T-cell (primary cell): ENCODE measurements around the gene ARID2. TPM values are rescaled to one million over a fixed set of nuclear protein-coding genes. Genes with fewer than 3 reads are reported as not detected.

Experiments used
- ATAC-seq, 4 experiments: fragments of 200-7000 bp in 3 of 4; fragments of 150-1000 bp in 1 of 4; cut with Tn5 transposase; replicated peaks in 1 of 4; 1 replicate in 3 of 4; 2 replicates in 1 of 4; pipeline ENCODE4 v1.10.0; 2021; ENCODE audit warnings: moderate library complexity in 3 of 4, mild to moderate bottlenecking in 2 of 4, moderate number of reproducible peaks in 1 of 4
- CTCF ChIA-PET, 2 donors: fragments of 300-600 bp; sonication (Branson Sonifier 250); formaldehyde crosslinking; loops; one replicate each; lab custom pipeline; 2022; ENCODE audit warnings: antibody characterized with exemption in 2 of 2; lab: Charles Lee
- POLR2A ChIA-PET, 2 donors: fragments of 300-600 bp; sonication (Branson Sonifier 250); formaldehyde crosslinking; loops; one replicate each; lab custom pipeline; 2022; ENCODE audit warnings: antibody characterized with exemption in 2 of 2; lab: Charles Lee
- DNase-seq, 35 experiments: peaks; one replicate each; pipeline versions ENCODE4 v3.0.0 to v3.0.0-alpha.2; 2013 to 2023
- H3K27ac ChIP-seq: one replicate; pipeline ENCODE4 v1.5.1; 2013; ENCODE audit warnings: low read length
- H3K27me3 ChIP-seq, 2 experiments: replicated peaks in 1 of 2; 1 replicate in 1 of 2; 2 replicates in 1 of 2; pipeline versions ENCODE4 v1.6.1 to v1.7.0; 2013; ENCODE audit warnings: low read length in 1 of 2, mixed read lengths in 1 of 2; ENCODE audit not compliant: control insufficient read depth in 2 of 2, insufficient read depth in 2 of 2; ENCODE audit errors: extremely low read depth in 1 of 2
- H3K36me3 ChIP-seq, 2 donors: 1 replicate in 1 of 2; 2 replicates in 1 of 2; pipeline versions ENCODE4 v1.6.1 to v1.7.0; 2013; ENCODE audit warnings: low read length in 1 of 2; ENCODE audit not compliant: control insufficient read depth in 2 of 2, insufficient read depth in 1 of 2; ENCODE audit errors: extremely low read depth in 1 of 2
- H3K4me1 ChIP-seq, 2 experiments: 1 replicate in 1 of 2; 2 replicates in 1 of 2; pipeline versions ENCODE4 v1.6.1 to v1.7.0; 2013; ENCODE audit warnings: low read length in 2 of 2, mixed read lengths in 1 of 2; ENCODE audit not compliant: insufficient read depth in 2 of 2, control insufficient read depth in 1 of 2; ENCODE audit errors: extremely low read depth in 1 of 2
- H3K4me3 ChIP-seq, 2 donors: 1 replicate in 1 of 2; 2 replicates in 1 of 2; pipeline versions ENCODE4 v1.5.1 to v1.7.0; 2013; ENCODE audit warnings: mild to moderate bottlenecking in 2 of 2, low read length in 1 of 2, moderate library complexity in 1 of 2; ENCODE audit not compliant: control insufficient read depth in 1 of 2; ENCODE audit errors: extremely low read depth in 1 of 2
- H3K9me3 ChIP-seq: 2 replicates; pipeline ENCODE4 v1.7.0; 2013
- H3K27ac Mint-ChIP-seq, 2 donors: one replicate each; pipeline ENCODE4 v1.8.0; 2020 to 2021; ENCODE audit warnings: mild to moderate bottlenecking in 2 of 2, mixed read lengths in 2 of 2
- H3K27me3 Mint-ChIP-seq, 2 donors: one replicate each; pipeline ENCODE4 v1.8.0; 2021 to 2022; ENCODE audit warnings: mixed read lengths in 2 of 2
- H3K36me3 Mint-ChIP-seq: one replicate; pipeline ENCODE4 v1.8.0; 2021; ENCODE audit warnings: mixed read lengths
- H3K4me1 Mint-ChIP-seq, 3 donors: one replicate each; pipeline ENCODE4 v1.8.0; 2020 to 2022; ENCODE audit warnings: mixed read lengths in 3 of 3, mild to moderate bottlenecking in 1 of 3
- H3K4me3 Mint-ChIP-seq, 3 donors: one replicate each; pipeline ENCODE4 v1.8.0; 2020 to 2022; ENCODE audit warnings: mild to moderate bottlenecking in 3 of 3, mixed read lengths in 3 of 3, moderate library complexity in 3 of 3
- H3K9me3 Mint-ChIP-seq, 3 donors: one replicate each; pipeline ENCODE4 v1.8.0; 2020 to 2022; ENCODE audit warnings: mixed read lengths in 3 of 3
- WGBS: methylation state at CpG from one replicate; pipeline ENCODE4 v1.1.5; 2013; ENCODE audit warnings: missing lambda C conversion rate; ENCODE audit not compliant: insufficient coverage; 5-methylcytosine and 5-hydroxymethylcytosine counted together
- total RNA-seq, 35 experiments: library from RNA in 6 of 35; stranded (reverse) in 6 of 35; fragments of 120-200 nt in 1 of 35; gene quantifications; one replicate each; pipeline versions ENCODE4 v1.2.1 to v1.2.4 and lab custom pipeline; 2013 to 2026

Gene ARID2
- total RNA-seq, 5 donors from 2014 or later (not counting 1 experiment from before 2014, with no cell fraction given): 40.2 to 67.6 (median 43.7) TPM

- ATAC-seq (no peak), DNase-seq (no peak)
- ChIA-PET CTCF (no interaction called here), POLR2A (interaction anchor here in 1 of 2 donors (1.0 kb wide), 1 partner anchor 12 kb away, joined by 3 read pairs; no protein-coding TSS in a partner anchor)
- H3K36me3 Mint-ChIP-seq: peaks cover 57% of the 10 kb centered on the region
- H3K4me1 ChIP-seq: peaks cover 5 to 32% of the 10 kb centered on the region in 2 experiments
- H3K4me3 Mint-ChIP-seq: no peak overlapping the region
- H3K36me3 ChIP-seq: peaks cover 8 to 44% of the 10 kb centered on the region in 2 donors
- WGBS: 94% methylated on average over 3 of the region's 4 CpGs
- H3K27ac Mint-ChIP-seq: peak overlapping the region in 1 of 2 donors; percentile 53
- H3K9me3 Mint-ChIP-seq: peaks cover 0 to 5% (median 0%) of the 10 kb centered on the region in 3 donors
- no peaks in the 10 kb centered on the region for H3K27me3 ChIP-seq
- H3K4me3 ChIP-seq: no peak overlapping the region
- peaks cover 27 to 48% (median 28%) of the 10 kb centered on the region in 3 donors for H3K4me1 Mint-ChIP-seq
- H3K27ac ChIP-seq: no peak overlapping the region
- H3K27me3 Mint-ChIP-seq: no peaks in the 10 kb centered on the region
- no peaks in the 10 kb centered on the region for H3K9me3 ChIP-seq
These were observed 166.5 kb downstream of the ARID2 start for GRCh38 chr12:45895961-45896360.

- peaks cover 58% of the 10 kb centered on the region for H3K36me3 Mint-ChIP-seq
- POLR2A ChIA-PET: no interaction called here
These were observed 168.6 kb downstream of the ARID2 start for GRCh38 chr12:45898094-45898493.

GRCh38 chr12:45907955-45908354 lies 178.4 kb downstream of the ARID2 start:
- DNase-seq: no peak
- peaks cover 0 to 24% of the 10 kb centered on the region in 2 donors for H3K36me3 ChIP-seq
- Mint-ChIP-seq H3K36me3 (peaks cover 22% of the 10 kb centered on the region), H3K9me3 (no peaks in the 10 kb centered on the region), H3K27me3 (no peaks in the 10 kb centered on the region), H3K4me3 (no peak overlapping the region), H3K4me1 (no peaks in the 10 kb centered on the region), H3K27ac (no peak overlapping the region)
- H3K27me3 ChIP-seq: no peaks in the 10 kb centered on the region
- no peaks in the 10 kb centered on the region for H3K4me1 ChIP-seq
- no peak overlapping the region for H3K4me3 ChIP-seq
- POLR2A ChIA-PET: interaction anchor here in 1 of 2 donors (0.8 kb wide), 1 partner anchor 12 kb away, joined by 3 read pairs; no protein-coding TSS in a partner anchor
- CTCF ChIA-PET: no interaction called here
- no peaks in the 10 kb centered on the region for H3K9me3 ChIP-seq
- 80% methylated on average over 2 of the region's 4 CpGs for WGBS
- no peak overlapping the region for H3K27ac ChIP-seq
- ATAC-seq: no peak

More at GRCh38 chr12:45898094-45898493, 168.6 kb downstream of the ARID2 start:
- Histone ChIP-seq H3K4me1 (peaks cover 2 to 20% of the 10 kb centered on the region in 2 experiments), H3K27me3 (no peaks in the 10 kb centered on the region), H3K36me3 (peaks cover 8 to 36% of the 10 kb centered on the region in 2 donors), H3K9me3 (no peaks in the 10 kb centered on the region), H3K4me3 (no peak overlapping the region), H3K27ac (no peak overlapping the region)
- no peak for DNase-seq
- ATAC-seq: no peak
- no CpG with 5 or more reads among the region's 1 CpG for WGBS
- Mint-ChIP-seq H3K27me3 (no peaks in the 10 kb centered on the region), H3K27ac (no peak overlapping the region), H3K4me1 (peaks cover 13 to 34% (median 15%) of the 10 kb centered on the region in 3 donors), H3K4me3 (no peak overlapping the region), H3K9me3 (peaks cover 0 to 5% (median 0%) of the 10 kb centered on the region in 3 donors)
- CTCF ChIA-PET: no interaction called here

GRCh38 chr12:45909041-45909713 lies 179.7 kb downstream of the ARID2 start:
- Mint-ChIP-seq H3K4me3 (no peak overlapping the region), H3K9me3 (no peaks in the 10 kb centered on the region), H3K4me1 (no peaks in the 10 kb centered on the region), H3K27ac (no peak overlapping the region), H3K36me3 (peaks cover 14% of the 10 kb centered on the region), H3K27me3 (no peaks in the 10 kb centered on the region)
- H3K36me3 ChIP-seq: peaks cover 0 to 24% of the 10 kb centered on the region in 2 donors
- no peaks in the 10 kb centered on the region for H3K9me3 ChIP-seq
- no CpG with 5 or more reads among the region's 4 CpGs for whole genome bisulfite sequencing
- POLR2A ChIA-PET: no interaction called here
- no peak overlapping the region for H3K4me3 ChIP-seq
- no peaks in the 10 kb centered on the region for H3K27me3 ChIP-seq
- H3K27ac ChIP-seq: no peak overlapping the region
- DNase-seq: no peak
- CTCF ChIA-PET: no interaction called here
- no peak for ATAC-seq
- no peaks in the 10 kb centered on the region for H3K4me1 ChIP-seq

DNA sequence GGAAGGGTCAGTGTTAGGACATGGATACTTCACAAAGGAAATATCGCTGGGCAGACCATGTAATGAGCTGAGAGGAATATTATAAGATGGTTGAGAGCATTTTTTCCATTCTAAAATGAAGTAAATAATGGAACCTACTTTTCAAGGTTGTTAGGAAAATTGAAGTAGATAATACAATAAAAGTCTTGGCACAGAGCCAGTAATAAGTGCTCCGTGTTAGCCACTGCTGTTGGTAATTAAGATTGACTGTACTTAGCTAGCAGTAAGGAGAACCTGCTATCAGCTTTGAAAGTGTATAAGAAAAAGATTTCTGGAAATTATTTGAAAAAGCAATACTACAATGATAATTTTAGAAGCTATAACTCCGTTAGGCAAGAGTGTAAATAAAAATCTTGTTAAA lies 183.3 kb downstream of the ARID2 start:
- no peak overlapping the region for H3K4me3 ChIP-seq
- no peaks in the 10 kb centered on the region for H3K9me3 ChIP-seq
- ATAC-seq: no peak
- no peak for DNase-seq
- no peaks in the 10 kb centered on the region for H3K27me3 Mint-ChIP-seq
- H3K36me3 ChIP-seq: peaks cover 0 to 2% of the 10 kb centered on the region in 2 donors
- no CpG with 5 or more reads among the region's 3 CpGs for WGBS
- H3K4me3 Mint-ChIP-seq: no peak overlapping the region
- H3K4me1 ChIP-seq: no peaks in the 10 kb centered on the region
- CTCF ChIA-PET: no interaction called here
- peaks cover 7% of the 10 kb centered on the region for H3K36me3 Mint-ChIP-seq
- POLR2A ChIA-PET: no interaction called here
- no peak overlapping the region for H3K27ac ChIP-seq
- H3K27me3 ChIP-seq: no peaks in the 10 kb centered on the region
- no peak overlapping the region for H3K27ac Mint-ChIP-seq
- no peaks in the 10 kb centered on the region for H3K4me1 Mint-ChIP-seq
- H3K9me3 Mint-ChIP-seq: no peaks in the 10 kb centered on the region

GRCh38 chr12:45913631-45914030 lies 184.1 kb downstream of the ARID2 start:
- ATAC-seq: peak in 2 of 4 experiments; percentile 15 to 16
- no CpG with 5 or more reads among the region's 2 CpGs for WGBS
- peaks cover 0 to 4% of the 10 kb centered on the region in 2 donors for H3K36me3 ChIP-seq
- no peaks in the 10 kb centered on the region for H3K9me3 Mint-ChIP-seq
- peak overlapping the region in 1 of 2 donors; percentile 39 for H3K27ac Mint-ChIP-seq
- POLR2A ChIA-PET: no interaction called here
- H3K27me3 ChIP-seq: no peaks in the 10 kb centered on the region
- H3K4me1 ChIP-seq: no peaks in the 10 kb centered on the region
- H3K27ac ChIP-seq: no peak overlapping the region
- no peak for DNase-seq
- no peak overlapping the region for H3K4me3 ChIP-seq
- no peaks in the 10 kb centered on the region for H3K9me3 ChIP-seq
- no peaks in the 10 kb centered on the region for H3K27me3 Mint-ChIP-seq
- peaks cover 7% of the 10 kb centered on the region for H3K36me3 Mint-ChIP-seq
- H3K4me1 Mint-ChIP-seq: no peaks in the 10 kb centered on the region
- CTCF ChIA-PET: interaction anchor here in 1 of 2 donors (0.6 kb wide), 1 partner anchor 363 kb away, joined by 3 read pairs; no protein-coding TSS in a partner anchor
- H3K4me3 Mint-ChIP-seq: no peak overlapping the region
